Endothelial cell of umbilical vein (primary cell): Measurements from ENCODE around the gene MED23.

Experiments used
- CTCF ChIP-seq, 2 donors: IDR thresholded peaks; 1 replicate in 1 of 2; 2 replicates in 1 of 2; pipeline ENCODE4 v1.5.1; 2011; ENCODE audit warnings: low read length in 2 of 2, mild to moderate bottlenecking in 2 of 2, moderate library complexity in 2 of 2, control low read depth in 1 of 2, inconsistent platforms in 1 of 2, low read depth in 1 of 2; ENCODE audit not compliant: insufficient read depth in 1 of 2; ENCODE audit errors: extremely low read depth in 1 of 2
- POLR2A ChIP-seq: IDR thresholded peaks from 2 replicates; pipeline ENCODE4 v1.6.1; 2012; ENCODE audit warnings: low read depth, mild to moderate bottlenecking, control low read depth, low read length

GRCh38 chr6:131629651-131630050, 1.6 kb upstream of the MED23 start:
- TF ChIP-seq CTCF (IDR thresholded peaks at IDR 0.05; ENCODE audit: extremely low read depth in 1 of 2, insufficient read depth in 1 of 2, low read depth in 1 of 2, low read length in 2 of 2) (no peak), POLR2A (no peak)
